Measurements from ENCODE around the gene AGAP2. TPM values are rescaled to one million over a fixed set of nuclear protein-coding genes. Genes with fewer than 3 reads are reported as not detected.

The AGAP2 gene
- total RNA-seq, 1 experiment from 2014 or later = 5.3 TPM

- Histone ChIP-seq H2BK5ac (ENCODE audit: insufficient read length, low read length) (no peak overlapping the region), H4K8ac (replicated peaks; ENCODE audit: insufficient read length, low read depth, low read length) (no peak overlapping the region), H4K20me1 (ENCODE audit: control insufficient read depth, insufficient read depth, insufficient read length) (no peaks in the 10 kb centered on the region), H3K56ac (ENCODE audit: insufficient read length, low read depth, low read length) (no peak overlapping the region), H3K4ac (ENCODE audit: low read depth, low read length) (no peak overlapping the region), H3K27me3 (ENCODE audit: insufficient read depth, low read length) (peaks cover 20% of the 10 kb centered on the region; the same call in 1 of the 2 replicates), H3K4me2 (ENCODE audit: insufficient read depth, insufficient read length, low read length) (peak overlapping the region; percentile 96), H3K23me2 (ENCODE audit: insufficient read length, low read depth, low read length, poor library complexity, severe bottlenecking) (peaks cover 14% of the 10 kb centered on the region), H3T11ph (ENCODE audit: low read length) (no peak overlapping the region), H3K9me3 (ENCODE audit: control insufficient read depth, low read depth, low read length) (no peaks in the 10 kb centered on the region), H2BK20ac (ENCODE audit: low read depth, low read length, poor library complexity, severe bottlenecking) (no peak overlapping the region), H3K79me1 (ENCODE audit: insufficient read depth, low read depth, low read length, poor library complexity, severe bottlenecking) (no peaks in the 10 kb centered on the region), H3K18ac (ENCODE audit: insufficient read length, low read depth, low read length) (no peak overlapping the region), H2BK12ac (ENCODE audit: insufficient read length, low read depth, low read length) (no peak overlapping the region), H2AFZ (ENCODE audit: low read length) (no peak overlapping the region), H2AK5ac (ENCODE audit: insufficient read length, low read length) (no peak overlapping the region), H3K14ac (ENCODE audit: insufficient read depth, low read length) (no peak overlapping the region), H4K5ac (ENCODE audit: insufficient read length, low read depth, low read length) (no peak overlapping the region), H2BK15ac (ENCODE audit: low read depth, low read length) (no peak overlapping the region), H2BK120ac (ENCODE audit: low read depth, low read length, poor library complexity, severe bottlenecking) (no peak overlapping the region), H3K4me1 (ENCODE audit: insufficient read depth, low read length) (no peaks in the 10 kb centered on the region; the same call in 1 of the 2 replicates), H3K23ac (ENCODE audit: insufficient read length, low read depth, low read length) (no peak overlapping the region), H3K9ac (ENCODE audit: extremely low read depth, insufficient read length, low read length) (no peak overlapping the region), H3K79me2 (ENCODE audit: insufficient read depth, low read length) (no peaks in the 10 kb centered on the region), H4K91ac (ENCODE audit: insufficient read length, low read depth, low read length) (no peak overlapping the region), H3K27ac (ENCODE audit: insufficient read length, low read depth, low read length) (no peak overlapping the region)
- DNase-seq = no peak
- H3K9me3 Mint-ChIP-seq = no peaks in the 10 kb centered on the region; a peak in 1 of 5 replicates
- WGBS (ENCODE audit: extremely low coverage, insufficient read length, low lambda C conversion rate) = no CpG with 5 or more reads among the region's 11 CpGs
- H3K27me3 Mint-ChIP-seq (ENCODE audit: low read depth) = peaks cover 68% of the 10 kb centered on the region
- H3K27ac Mint-ChIP-seq = no peak overlapping the region
- H3K4me3 Mint-ChIP-seq = peak overlapping the region in 1 of 2 experiments; percentile 47; a peak in 1 of 5 replicates
- peaks cover 12 to 17% of the 10 kb centered on the region in 2 experiments for H3K4me1 Mint-ChIP-seq
- H3K36me3 Mint-ChIP-seq (ENCODE audit: insufficient read depth in 1 of 3, low read depth in 3 of 3) = peaks cover 0 to 16% (median 5%) of the 10 kb centered on the region in 3 experiments; a peak in 4 of 7 replicates
- no peak for TF ChIP-seq CTCF (conservative IDR thresholded peaks at IDR 0.05)
These were observed 13.4 kb downstream of the AGAP2 start for GRCh38 chr12:57724936-57725740.

Measured in H9 (cell line).